ENCODE data around the gene HDGF. TPM values are rescaled to one million over a fixed set of nuclear protein-coding genes. Genes with fewer than 3 reads are reported as not detected.

Gene HDGF
- total RNA-seq, 3 donors from 2014 or later (not counting 1 experiment from before 2014, with no cell fraction given): 95.3 to 110 (median 96.6) TPM

- ATAC-seq: no peak
- no peak overlapping the region for H3K27ac Mint-ChIP-seq
- H3K27me3 ChIP-seq (ENCODE audit: control insufficient read depth, insufficient read depth, low read length): peaks cover 35% of the 10 kb centered on the region
- H3K27ac ChIP-seq (ENCODE audit: low read length): no peak overlapping the region
- 74% methylated on average over 5 of the region's 8 CpGs for WGBS (ENCODE audit: insufficient coverage)
- no peaks in the 10 kb centered on the region for H3K36me3 ChIP-seq (ENCODE audit: control insufficient read depth, insufficient read depth, low read length)
- no peaks in the 10 kb centered on the region for H3K36me3 Mint-ChIP-seq
- H3K4me3 Mint-ChIP-seq: no peak overlapping the region
- H3K4me1 ChIP-seq (ENCODE audit: control insufficient read depth, insufficient read depth, low read length): peaks cover 19% of the 10 kb centered on the region
- H3K27me3 Mint-ChIP-seq (ENCODE audit: low read depth in 2 of 2): peaks cover 30 to 36% of the 10 kb centered on the region in 2 donors
- no peaks in the 10 kb centered on the region for H3K9me3 Mint-ChIP-seq
- intact Hi-C loops (cut with micrococcal nuclease): no loop called here
- H3K4me3 ChIP-seq (ENCODE audit: low read length): no peak overlapping the region
- no peaks in the 10 kb centered on the region for H3K9me3 ChIP-seq (ENCODE audit: control insufficient read depth, insufficient read depth, low read length)
- peaks cover 9 to 19% of the 10 kb centered on the region in 2 donors for H3K4me1 Mint-ChIP-seq
- no peak for DNase-seq
- TF ChIP-seq CTCF (IDR thresholded peaks at IDR 0.05): no peak
These were observed 50.5 kb downstream of the HDGF start for GRCh38 chr1:156700736-156701531.

GRCh38 chr1:156698995-156699394 is 52.5 kb downstream of the HDGF start:
- WGBS (ENCODE audit: insufficient coverage): 73% methylated on average over 1 of the region's 1 CpG
- no peak overlapping the region for H3K4me3 Mint-ChIP-seq
- no peaks in the 10 kb centered on the region for H3K36me3 Mint-ChIP-seq
- DNase-seq: no peak
- intact Hi-C loops (cut with micrococcal nuclease): no loop called here
- H3K27me3 Mint-ChIP-seq (ENCODE audit: low read depth in 2 of 2): peaks cover 29 to 36% of the 10 kb centered on the region in 2 donors
- Histone ChIP-seq H3K36me3 (ENCODE audit: control insufficient read depth, insufficient read depth, low read length) (no peaks in the 10 kb centered on the region), H3K4me1 (ENCODE audit: control insufficient read depth, insufficient read depth, low read length) (no peaks in the 10 kb centered on the region), H3K27me3 (ENCODE audit: control insufficient read depth, insufficient read depth, low read length) (peaks cover 23% of the 10 kb centered on the region), H3K27ac (ENCODE audit: low read length) (no peak overlapping the region), H3K4me3 (ENCODE audit: low read length) (no peak overlapping the region), H3K9me3 (ENCODE audit: control insufficient read depth, insufficient read depth, low read length) (no peaks in the 10 kb centered on the region)
- no peaks in the 10 kb centered on the region for H3K9me3 Mint-ChIP-seq
- TF ChIP-seq CTCF (IDR thresholded peaks at IDR 0.05): no peak
- no peak overlapping the region for H3K27ac Mint-ChIP-seq
- ATAC-seq: no peak
- H3K4me1 Mint-ChIP-seq: peaks cover 0 to under 1% of the 10 kb centered on the region in 2 donors

- Mint-ChIP-seq H3K27ac (no peak overlapping the region), H3K4me3 (no peak overlapping the region), H3K9me3 (no peaks in the 10 kb centered on the region), H3K4me1 (peaks cover 0 to 8% of the 10 kb centered on the region in 2 donors), H3K36me3 (no peaks in the 10 kb centered on the region), H3K27me3 (ENCODE audit: low read depth in 2 of 2) (peaks cover 28 to 31% of the 10 kb centered on the region in 2 donors)
- no peak overlapping the region for H3K4me3 ChIP-seq (ENCODE audit: low read length)
- H3K4me1 ChIP-seq (ENCODE audit: control insufficient read depth, insufficient read depth, low read length): no peaks in the 10 kb centered on the region
- H3K27me3 ChIP-seq (ENCODE audit: control insufficient read depth, insufficient read depth, low read length): peaks cover 25% of the 10 kb centered on the region
- H3K27ac ChIP-seq (ENCODE audit: low read length): no peak overlapping the region
- H3K36me3 ChIP-seq (ENCODE audit: control insufficient read depth, insufficient read depth, low read length): no peaks in the 10 kb centered on the region
- no peak for TF ChIP-seq CTCF (IDR thresholded peaks at IDR 0.05)
- intact Hi-C loops (cut with micrococcal nuclease): no loop called here
- H3K9me3 ChIP-seq (ENCODE audit: control insufficient read depth, insufficient read depth, low read length): no peaks in the 10 kb centered on the region
- DNase-seq (no peak), ATAC-seq (no peak)
- 92% methylated on average over 8 of the region's 8 CpGs for WGBS (ENCODE audit: insufficient coverage)
These were observed 54.0 kb downstream of the HDGF start for GRCh38 chr1:156697481-156697880.

Measured in natural killer cell (primary cell).